HCT116 (cell line): ENCODE measurements around the gene RWDD1. TPM values are rescaled to one million over a fixed set of nuclear protein-coding genes. Genes with fewer than 3 reads are reported as not detected.

Experiments used
- ATAC-seq: fragments of 200-7000 bp; cut with Tn5 transposase; 2 replicates; pipeline ENCODE4 v1.9.1; 2020; ENCODE audit warnings: mild to moderate bottlenecking, moderate library complexity
- BruUV-seq: library from RNA; stranded (reverse); fragments of 400-500 nt; replicated peaks from 2 replicates; lab custom pipeline; 2021; lab: Mats Ljungman, UMichigan
- CTCF ChIA-PET: fragments of 300-600 bp; sonication (Branson Sonifier 250); formaldehyde crosslinking; loops from one replicate; lab custom pipeline; 2021; ENCODE audit warnings: antibody characterized with exemption; lab: Charles Lee
- POLR2A ChIA-PET: fragments of 300-600, 350-600 bp; sonication (Branson Sonifier 250); formaldehyde crosslinking; loops from one replicate; lab custom pipeline; 2021; ENCODE audit warnings: antibody characterized with exemption; lab: Charles Lee
- RAD21 ChIA-PET, 2 experiments: fragments of 300-600 bp; sonication (Branson Sonifier 250); formaldehyde crosslinking; loops; one replicate each; lab custom pipeline; 2023; ENCODE audit warnings: low total read pairs in 2 of 2; ENCODE audit not compliant: uncharacterized antibody in 2 of 2, unreplicated experiment in 2 of 2, low non-redundant PET in 1 of 2; lab: Charles Lee
- DNase-seq: peaks from one replicate; pipeline ENCODE4 v3.0.0-alpha.2; 2010; ENCODE audit warnings: low read depth, low spot score
- H2AFZ ChIP-seq: fragments of 200-600 bp; shearing (Covaris generic), sonication (generic); 2 replicates; pipeline ENCODE4 v1.6.1; 2017; ENCODE audit warnings: low read depth, mixed run types, mixed read lengths, antibody characterized with exemption, low read length; ENCODE audit not compliant: poor library complexity, severe bottlenecking
- H3K27ac ChIP-seq: 2 replicates; pipeline ENCODE4 v1.5.1; 2012; ENCODE audit warnings: low read depth, low read length
- H3K27me3 ChIP-seq: fragments of 200-600 bp; sonication (generic); 2 replicates; pipeline ENCODE4 v1.6.1; 2016; ENCODE audit warnings: mixed run types, low read length, mixed read lengths; ENCODE audit not compliant: insufficient read depth
- H3K36me3 ChIP-seq, 2 experiments: fragments of 200-500 bp in 1 of 2; fragments of 200-600 bp in 1 of 2; sonication (Bioruptor generic) in 1 of 2; sonication (generic) in 1 of 2; 2 replicates each; pipeline versions ENCODE4 v1.5.1 to v1.6.1; 2014 to 2016; ENCODE audit warnings: low read length in 2 of 2, inconsistent platforms in 1 of 2, mixed read lengths in 1 of 2, mixed run types in 1 of 2; ENCODE audit not compliant: insufficient read depth in 2 of 2, control insufficient read depth in 1 of 2
- H3K4me1 ChIP-seq, 2 experiments: fragments of 200-600 bp in 1 of 2; sonication (generic) in 1 of 2; 2 replicates each; pipeline versions ENCODE4 v1.5.1 to v1.6.1; 2012 to 2017; ENCODE audit warnings: low read length in 2 of 2, inconsistent platforms in 1 of 2, mild to moderate bottlenecking in 1 of 2, mixed read lengths in 1 of 2, mixed run types in 1 of 2, moderate library complexity in 1 of 2; ENCODE audit not compliant: insufficient read depth in 2 of 2, control insufficient read depth in 1 of 2
- H3K4me2 ChIP-seq: fragments of 200-600 bp; sonication (generic); 2 replicates; pipeline ENCODE4 v1.6.1; 2017; ENCODE audit warnings: mixed run types, low read length, mixed read lengths
- H3K4me3 ChIP-seq, 2 experiments: fragments of 200-600 bp in 1 of 2; sonication (generic) in 1 of 2; replicated peaks in 1 of 2; 2 replicates each; pipeline ENCODE4 v1.5.1; 2011 to 2016; ENCODE audit warnings: low read length in 2 of 2, control low read depth in 1 of 2, low read depth in 1 of 2, mild to moderate bottlenecking in 1 of 2, mixed read lengths in 1 of 2, mixed run types in 1 of 2
- H3K79me2 ChIP-seq: fragments of 200-600 bp; sonication (generic); 2 replicates; pipeline ENCODE4 v1.6.1; 2017; ENCODE audit warnings: mild to moderate bottlenecking, mixed run types, low read length, moderate library complexity, mixed read lengths; ENCODE audit not compliant: insufficient read depth
- H3K9ac ChIP-seq: fragments of 200-600 bp; sonication (generic); 2 replicates; pipeline ENCODE4 v1.6.1; 2016; ENCODE audit warnings: low read length, mixed read lengths
- H3K9me2 ChIP-seq: fragments of 200-600 bp; sonication (generic), shearing (Covaris generic); 2 replicates; pipeline ENCODE4 v1.6.1; 2017; ENCODE audit warnings: mixed run types, mild to moderate bottlenecking, moderate library complexity; ENCODE audit not compliant: insufficient read depth
- H3K9me3 ChIP-seq, 2 experiments: fragments of 200-500 bp in 1 of 2; fragments of 200-600 bp in 1 of 2; sonication (Bioruptor generic) in 1 of 2; sonication (generic) in 1 of 2; 2 replicates each; pipeline ENCODE4 v1.6.1; 2014 to 2017; ENCODE audit warnings: low read length in 2 of 2, mixed read lengths in 2 of 2, inconsistent platforms in 1 of 2, low read depth in 1 of 2, mild to moderate bottlenecking in 1 of 2, mixed run types in 1 of 2, moderate library complexity in 1 of 2; ENCODE audit not compliant: control insufficient read depth in 1 of 2, insufficient read depth in 1 of 2
- H4K20me1 ChIP-seq: fragments of 200-600 bp; sonication (generic), shearing (Covaris generic); 2 replicates; pipeline ENCODE4 v1.6.1; 2017; ENCODE audit warnings: mixed run types, mild to moderate bottlenecking, moderate library complexity; ENCODE audit not compliant: insufficient read depth
- CBX3 ChIP-seq: IDR thresholded peaks from 2 replicates; pipeline ENCODE4 v1.6.1; 2012; ENCODE audit warnings: low read depth
- CEBPB ChIP-seq: IDR thresholded peaks from 2 replicates; pipeline ENCODE4 v1.6.1; 2012; ENCODE audit warnings: low read depth
- CTCF ChIP-seq, 3 experiments: fragments of 200-600 bp in 1 of 3; sonication (generic) in 1 of 3; IDR thresholded peaks in 2 of 3; conservative IDR thresholded peaks in 1 of 3; 2 replicates each; pipeline ENCODE4 v1.5.1; 2012 to 2017; ENCODE audit warnings: low read depth in 2 of 3, low read length in 2 of 3, antibody characterized with exemption in 1 of 3, borderline replicate concordance in 1 of 3, control low read depth in 1 of 3, mild to moderate bottlenecking in 1 of 3, mixed read lengths in 1 of 3, mixed run types in 1 of 3, moderate library complexity in 1 of 3; ENCODE audit not compliant: insufficient read depth in 1 of 3
- EGR1 ChIP-seq: IDR thresholded peaks from 2 replicates; pipeline ENCODE4 v1.6.1; 2012; ENCODE audit warnings: low read depth
- ELF1 ChIP-seq: IDR thresholded peaks from 2 replicates; pipeline ENCODE4 v1.6.1; 2012; ENCODE audit warnings: low read depth, borderline replicate concordance
- EZH2 ChIP-seq: fragments of 200-600 bp; sonication (generic); IDR thresholded peaks from 2 replicates; pipeline ENCODE4 v1.6.1; 2017; ENCODE audit warnings: antibody characterized with exemption, mixed run types
- EZH2phosphoT487 ChIP-seq: fragments of 200-600 bp; IDR thresholded peaks from 2 replicates; pipeline ENCODE4 v1.6.1; 2018; ENCODE audit warnings: antibody characterized with exemption, borderline replicate concordance
- FOSL1 ChIP-seq: IDR thresholded peaks from 2 replicates; pipeline ENCODE4 v1.6.1; 2012; ENCODE audit warnings: low read depth
- JUND ChIP-seq: IDR thresholded peaks from 2 replicates; pipeline ENCODE4 v1.6.1; 2012
- MAX ChIP-seq: IDR thresholded peaks from 2 replicates; pipeline ENCODE4 v1.6.1; 2012
- POLR2AphosphoS5 ChIP-seq: IDR thresholded peaks from 2 replicates; pipeline ENCODE4 v1.6.1; 2011; ENCODE audit warnings: mild to moderate bottlenecking, low read depth, low read length, moderate library complexity
- RAD21 ChIP-seq: IDR thresholded peaks from 2 replicates; pipeline ENCODE4 v1.6.1; 2012; ENCODE audit warnings: low read depth, mild to moderate bottlenecking
- REST ChIP-seq: IDR thresholded peaks from 2 replicates; pipeline ENCODE4 v1.6.1; 2012; ENCODE audit warnings: low read depth
- SP1 ChIP-seq: IDR thresholded peaks from 2 replicates; pipeline ENCODE4 v1.6.1; 2012; ENCODE audit warnings: low read depth
- SRF ChIP-seq: IDR thresholded peaks from 2 replicates; pipeline ENCODE4 v1.6.1; 2012; ENCODE audit warnings: low read depth
- TCF7L2 ChIP-seq: IDR thresholded peaks from 2 replicates; pipeline ENCODE4 v1.7.0; 2011; ENCODE audit warnings: borderline replicate concordance, inconsistent platforms; ENCODE audit not compliant: insufficient read depth, insufficient read length; ENCODE audit errors: extremely low read depth
- YY1 ChIP-seq: IDR thresholded peaks from 2 replicates; pipeline ENCODE4 v1.6.1; 2011; ENCODE audit warnings: low read length, low read depth, moderate library complexity, mild to moderate bottlenecking; ENCODE audit not compliant: insufficient replicate concordance; ENCODE audit errors: extremely low read depth
- ZBTB33 ChIP-seq: IDR thresholded peaks from 2 replicates; pipeline ENCODE4 v1.6.1; 2011; ENCODE audit warnings: mild to moderate bottlenecking, low read length, moderate library complexity; ENCODE audit not compliant: insufficient replicate concordance; ENCODE audit errors: extremely low read depth
- ZFX ChIP-seq: fragments of 450-650 bp; IDR thresholded peaks from 2 replicates; pipeline ENCODE4 v1.6.1; 2017
- ZNF274 ChIP-seq: fragments of 200-500 bp; sonication (Bioruptor generic); IDR thresholded peaks from 2 replicates; pipeline ENCODE4 v1.6.1; 2014; ENCODE audit warnings: mild to moderate bottlenecking, low read depth, low read length, inconsistent platforms
- intact Hi-C: fragments of 100-400 bp; cut with micrococcal nuclease; formaldehyde crosslinking; loops from 2 replicates; pipeline ENCODE4 v1.10.0; 2022
- total RNA-seq: library from RNA; stranded (reverse); gene quantifications from one replicate; pipeline ENCODE4 v1.2.1, GENCODE V29; 2021; ENCODE audit not compliant: unreplicated experiment

Gene RWDD1
- total RNA-seq, 1 experiment from 2014 or later = 24.4 TPM

GRCh38 chr6:116611056-116611455 lies 39.8 kb downstream of the RWDD1 start:
- RAD21 ChIA-PET = no interaction called here
- Histone ChIP-seq H4K20me1 (no peaks in the 10 kb centered on the region), H3K4me1 (no peaks in the 10 kb centered on the region), H3K27me3 (no peaks in the 10 kb centered on the region), H3K9ac (no peak overlapping the region), H3K4me2 (no peak overlapping the region), H3K9me2 (no peaks in the 10 kb centered on the region), H3K36me3 (no peaks in the 10 kb centered on the region), H3K79me2 (no peaks in the 10 kb centered on the region), H3K27ac (no peak overlapping the region), H2AFZ (no peak overlapping the region), H3K9me3 (no peaks in the 10 kb centered on the region), H3K4me3 (no peak overlapping the region)
- intact Hi-C loops = no loop called here
- no peak for TF ChIP-seq EZH2
- TF ChIP-seq REST = no peak
- no peak for TF ChIP-seq JUND
- no peak for TF ChIP-seq CEBPB
- TF ChIP-seq FOSL1 = no peak
- no peak for TF ChIP-seq CTCF (IDR thresholded peaks at IDR 0.05 in 2 of 3, conservative IDR thresholded peaks at IDR 0.05 in 1 of 3; ENCODE audit: borderline replicate concordance in 1 of 3, insufficient read depth in 1 of 3, low read depth in 2 of 3, low read length in 2 of 3)
- no peak for TF ChIP-seq SRF
- no peak for TF ChIP-seq ZFX
- no peak for TF ChIP-seq ELF1
- no peak for TF ChIP-seq ZNF274
- TF ChIP-seq ZBTB33 = no peak
- no peak for TF ChIP-seq TCF7L2
- no peak for TF ChIP-seq EGR1
- TF ChIP-seq YY1 = no peak
- no peak for TF ChIP-seq POLR2AphosphoS5
- no peak for TF ChIP-seq RAD21
- no peak for TF ChIP-seq EZH2phosphoT487
- no peak for TF ChIP-seq MAX
- no peak for TF ChIP-seq SP1
- no peak for TF ChIP-seq CBX3
- CTCF ChIA-PET = no interaction called here
- POLR2A ChIA-PET = no interaction called here
- ATAC-seq (no peak), DNase-seq (no peak)
- no TSS peak for BruUV-seq
